ENCODE results near the gene DEK.
"Not testable (repeated sequence)": the region's sequence is repeated elsewhere in the genome, so short reads cannot be mapped to it uniquely, and the experiment has no call there.

The DEK gene

DNA sequence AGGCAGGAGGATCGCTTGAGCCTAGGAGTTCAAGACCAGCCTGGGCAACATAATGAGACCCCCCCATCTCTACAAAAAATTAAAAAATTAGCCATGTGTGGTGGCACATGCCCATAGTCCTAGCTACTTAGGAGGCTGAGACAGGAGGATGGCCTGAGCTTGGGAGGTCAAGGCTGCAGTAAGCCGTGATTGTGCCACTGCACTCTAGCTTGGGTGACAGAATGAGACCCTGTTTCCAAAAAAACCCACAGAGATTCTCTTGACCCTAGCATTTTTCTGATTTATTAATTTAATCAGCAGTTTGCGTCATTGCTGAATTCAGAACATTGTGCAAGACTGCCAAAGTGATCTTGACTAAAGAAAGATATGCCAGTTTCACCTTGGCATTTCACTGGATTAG, 72.3 kb downstream of the DEK start:
- DNase-seq, result no peak

- DNase-seq, result no peak
Observed at GRCh38 chr6:18189196-18189595, 75.1 kb downstream of the DEK start.

- no peak for DNase-seq
Observed at GRCh38 chr6:18187701-18188100, 76.6 kb downstream of the DEK start.

- no peak for DNase-seq
Observed at GRCh38 chr6:18186540-18187250, 77.6 kb downstream of the DEK start.

- DNase-seq, result no peak
Observed at GRCh38 chr6:18186033-18186432, 78.3 kb downstream of the DEK start.

GRCh38 chr6:18185624-18186023, 78.7 kb downstream of the DEK start:
- DNase-seq, result no peak

- DNase-seq, result no peak
Observed at GRCh38 chr6:18183766-18184165, 80.6 kb downstream of the DEK start.

- no peak for DNase-seq
Observed at GRCh38 chr6:18182568-18182967, 81.8 kb downstream of the DEK start.

- DNase-seq, result no peak
Observed at GRCh38 chr6:18179770-18180356, 84.5 kb downstream of the DEK start.

DNA sequence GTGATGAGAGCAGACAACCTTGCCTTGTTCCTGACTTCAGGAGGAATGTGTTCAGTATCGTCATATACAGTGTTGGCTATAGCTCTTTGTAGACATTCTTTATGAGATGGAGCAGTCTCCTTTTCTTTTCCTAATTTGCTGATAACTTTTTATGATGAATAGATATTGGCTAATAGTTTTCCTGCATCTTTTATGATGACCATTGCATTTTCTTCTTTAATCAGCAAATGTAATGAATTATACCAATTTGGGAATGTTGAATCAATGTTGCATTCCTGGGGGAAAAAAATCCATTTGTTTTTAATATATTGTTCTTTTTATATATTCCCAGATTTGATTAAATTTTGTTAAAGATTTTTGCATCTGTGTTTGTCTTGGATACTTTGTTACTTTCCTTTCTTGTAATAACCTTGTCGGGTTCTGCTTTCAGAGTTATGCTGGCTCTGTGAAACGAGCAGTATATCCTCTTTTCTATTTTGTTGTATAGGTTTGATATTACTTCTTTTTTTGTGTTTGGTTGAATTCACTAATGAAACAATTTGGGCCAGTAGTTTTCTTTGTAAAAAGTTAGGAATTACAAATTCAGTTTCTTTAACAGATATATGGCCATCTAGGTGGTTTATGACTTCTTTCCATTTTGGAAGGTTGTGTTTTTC, 85.2 kb downstream of the DEK start:
- no peak for DNase-seq

DNA sequence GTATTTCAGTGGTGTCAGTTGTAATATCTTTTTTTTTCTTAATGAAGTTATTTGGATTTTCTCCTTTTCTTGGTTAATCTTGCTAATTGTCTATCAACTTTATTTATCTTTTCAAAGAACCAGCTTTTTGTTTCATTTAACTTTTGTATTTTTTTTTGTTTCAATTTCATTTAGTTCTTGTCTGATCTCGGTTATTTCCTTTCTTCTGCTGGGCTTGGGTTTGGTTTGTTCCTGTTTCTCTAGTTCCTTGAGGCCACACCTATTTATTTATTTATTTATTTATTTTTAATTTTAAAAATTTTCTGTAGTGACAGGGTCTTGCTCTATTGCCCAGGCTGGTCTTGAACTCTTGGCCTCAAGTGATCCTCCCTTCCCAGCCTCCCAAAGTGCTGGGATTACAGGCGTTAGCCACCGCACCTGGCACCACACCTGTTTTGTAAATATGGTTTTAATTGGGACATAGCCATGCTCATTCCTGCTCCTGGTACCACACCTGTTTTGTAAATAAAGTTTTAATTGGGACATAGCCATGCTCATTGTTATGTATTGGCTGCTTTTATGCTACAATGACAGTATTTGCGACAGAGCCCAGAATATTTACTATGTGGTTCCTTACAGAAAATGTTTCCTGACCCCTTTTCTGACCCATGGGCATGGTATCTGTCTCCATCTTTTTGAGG, 86.9 kb downstream of the DEK start:
- no peak for DNase-seq

- not testable (repeated sequence) for DNase-seq
Observed at GRCh38 chr6:18176198-18176597, 88.1 kb downstream of the DEK start.

All from NCI-H1105 treated with DMSO at 0.1 percent for 48 hours (cell line).